ENCODE measurements around the gene SMIM7.

SMIM7 gene

DNA sequence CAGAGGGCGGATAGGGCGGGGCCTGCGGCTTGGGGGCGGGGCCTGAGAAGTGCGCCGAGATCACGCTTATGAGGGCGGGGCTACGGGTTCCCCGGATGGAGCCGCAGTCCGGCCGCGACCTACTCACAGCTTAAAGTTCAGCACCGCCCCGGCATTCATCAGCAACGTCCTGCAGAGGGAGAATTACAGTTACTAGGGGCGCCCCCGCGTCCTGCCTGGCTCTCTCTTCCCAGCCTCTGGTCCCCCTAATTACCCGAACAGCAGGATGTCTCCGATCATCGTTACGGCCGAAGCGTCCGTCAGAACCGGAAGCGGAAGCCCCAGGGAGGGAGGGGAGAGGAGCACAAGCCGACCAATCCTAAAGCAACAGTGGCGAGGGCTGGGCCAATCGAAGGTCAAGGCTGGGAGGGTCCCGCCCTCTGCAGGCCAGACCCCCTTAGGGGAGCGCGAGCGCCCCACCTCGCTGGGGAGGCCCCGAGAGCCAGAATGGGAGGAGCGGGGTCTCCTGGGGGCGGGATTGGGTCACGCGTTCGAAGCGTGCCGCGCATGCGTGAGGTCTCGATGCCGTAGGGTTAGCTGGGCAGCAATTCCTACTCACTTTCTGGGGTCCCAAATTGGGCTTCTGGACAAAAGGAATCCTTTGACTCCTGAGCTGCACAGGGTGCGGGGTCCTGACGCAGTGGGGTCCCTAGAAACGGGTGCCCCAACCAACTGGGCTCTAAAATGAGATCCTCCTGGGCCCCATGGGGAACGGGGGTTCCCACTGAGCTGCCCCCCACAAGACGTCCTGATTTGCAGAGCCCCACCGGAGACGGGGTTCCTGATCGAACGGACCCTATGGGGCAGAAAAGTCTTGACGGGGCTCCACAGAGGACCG, at the start of gene SMIM7:
TSS of gene SMIM7 (minus strand) at position 313 of the 877 bp plus-strand sequence. CDS start at position 279, 34 bp downstream.
- DNase-seq (ENCODE audit: low read depth): peak; percentile 93
- TF ChIP-seq, protein P1, sequence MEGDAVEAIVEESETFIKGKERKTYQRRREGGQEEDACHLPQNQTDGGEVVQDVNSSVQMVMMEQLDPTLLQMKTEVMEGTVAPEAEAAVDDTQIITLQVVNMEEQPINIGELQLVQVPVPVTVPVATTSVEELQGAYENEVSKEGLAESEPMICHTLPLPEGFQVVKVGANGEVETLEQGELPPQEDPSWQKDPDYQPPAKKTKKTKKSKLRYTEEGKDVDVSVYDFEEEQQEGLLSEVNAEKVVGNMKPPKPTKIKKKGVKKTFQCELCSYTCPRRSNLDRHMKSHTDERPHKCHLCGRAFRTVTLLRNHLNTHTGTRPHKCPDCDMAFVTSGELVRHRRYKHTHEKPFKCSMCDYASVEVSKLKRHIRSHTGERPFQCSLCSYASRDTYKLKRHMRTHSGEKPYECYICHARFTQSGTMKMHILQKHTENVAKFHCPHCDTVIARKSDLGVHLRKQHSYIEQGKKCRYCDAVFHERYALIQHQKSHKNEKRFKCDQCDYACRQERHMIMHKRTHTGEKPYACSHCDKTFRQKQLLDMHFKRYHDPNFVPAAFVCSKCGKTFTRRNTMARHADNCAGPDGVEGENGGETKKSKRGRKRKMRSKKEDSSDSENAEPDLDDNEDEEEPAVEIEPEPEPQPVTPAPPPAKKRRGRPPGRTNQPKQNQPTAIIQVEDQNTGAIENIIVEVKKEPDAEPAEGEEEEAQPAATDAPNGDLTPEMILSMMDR (IDR thresholded peaks at IDR 0.05; ENCODE audit: control insufficient read depth, insufficient read depth, low read depth, low read length, missing control alignments): no peak
- H3K4me3 ChIP-seq (ENCODE audit: control insufficient read depth, low read depth, low read length): peak within 1 kb of the TSS; percentile 70

DNA sequence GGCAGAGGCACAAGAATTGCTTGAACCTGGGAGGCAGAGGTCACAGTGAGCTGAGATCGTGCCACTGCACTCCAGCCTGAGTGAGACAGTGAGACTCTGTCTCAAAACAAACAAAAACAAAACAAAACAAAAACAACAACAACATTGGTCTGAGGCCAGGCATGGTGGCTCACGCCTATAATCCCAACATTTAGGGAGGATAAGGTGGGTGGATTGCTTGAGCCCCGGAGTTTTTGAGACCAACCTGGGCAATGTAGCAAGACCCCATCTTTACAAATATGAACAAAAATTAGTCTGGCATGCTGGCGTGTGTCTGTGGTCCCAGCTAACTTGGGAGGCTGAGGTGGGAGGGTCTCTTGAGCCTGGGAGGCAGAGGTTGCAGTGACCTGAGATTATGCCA, 43.7 kb upstream of the SMIM7 start:
- DNase-seq (ENCODE audit: low read depth): no peak
- TF ChIP-seq, protein P1 (IDR thresholded peaks at IDR 0.05; ENCODE audit: control insufficient read depth, insufficient read depth, low read depth, low read length, missing control alignments): no peak
- H3K4me3 ChIP-seq (ENCODE audit: control insufficient read depth, low read depth, low read length): no peak overlapping the region

DNA sequence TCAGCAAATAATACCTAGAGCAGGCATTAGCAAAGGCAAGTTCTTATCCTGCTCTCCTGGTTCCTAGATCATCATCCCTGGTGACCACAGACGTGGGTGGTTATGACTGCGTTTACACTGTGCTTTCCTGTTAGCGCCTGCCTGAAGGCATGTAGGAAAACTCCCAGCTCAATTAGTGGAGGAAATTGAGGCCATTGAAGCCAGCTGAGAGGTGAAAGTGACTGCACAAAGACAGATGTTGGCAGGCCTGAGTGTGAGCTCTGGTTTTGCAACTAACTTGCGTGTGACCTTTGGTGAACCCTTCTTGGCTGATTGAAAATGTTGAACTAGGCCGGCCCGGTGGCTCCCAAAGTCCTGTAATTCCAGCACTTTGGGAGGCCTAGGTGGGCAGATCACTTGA, 42.2 kb upstream of the SMIM7 start:
- TF ChIP-seq, protein P1 (IDR thresholded peaks at IDR 0.05; ENCODE audit: control insufficient read depth, insufficient read depth, low read depth, low read length, missing control alignments): no peak
- DNase-seq (ENCODE audit: low read depth): peak; percentile 62
- H3K4me3 ChIP-seq (ENCODE audit: control insufficient read depth, low read depth, low read length): no peak overlapping the region

DNA sequence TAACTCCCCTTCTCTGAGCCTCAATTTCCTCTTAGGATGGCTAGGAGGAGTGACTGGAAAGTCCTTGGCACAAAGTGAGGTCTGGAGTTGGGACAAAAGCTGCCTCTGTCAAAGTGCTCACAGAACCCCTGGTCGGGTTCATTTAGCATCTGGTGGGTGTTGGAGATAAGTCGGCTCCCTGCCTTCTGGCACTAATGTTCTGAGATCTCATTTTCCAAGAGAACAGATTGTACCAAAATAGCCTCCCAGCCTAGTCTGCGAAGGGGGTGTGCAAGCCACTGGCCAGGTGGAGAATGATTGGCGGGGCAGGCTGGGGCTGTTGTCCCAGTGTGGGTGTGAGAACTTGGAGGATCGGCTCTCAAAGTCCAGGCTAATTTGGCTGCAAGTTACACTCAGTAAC, 39.0 kb upstream of the SMIM7 start:
- TF ChIP-seq, protein P1 (IDR thresholded peaks at IDR 0.05; ENCODE audit: control insufficient read depth, insufficient read depth, low read depth, low read length, missing control alignments): no peak
- H3K4me3 ChIP-seq (ENCODE audit: control insufficient read depth, low read depth, low read length): no peak overlapping the region
- DNase-seq (ENCODE audit: low read depth): no peak

- TF ChIP-seq, protein P1 (IDR thresholded peaks at IDR 0.05; ENCODE audit: control insufficient read depth, insufficient read depth, low read depth, low read length, missing control alignments): no peak
- no peak overlapping the region for H3K4me3 ChIP-seq (ENCODE audit: control insufficient read depth, low read depth, low read length)
- DNase-seq (ENCODE audit: low read depth): no peak
Observed at GRCh38 chr19:16688084-16688483, 28.1 kb upstream of the SMIM7 start.

- no peak for DNase-seq (ENCODE audit: low read depth)
- TF ChIP-seq, protein P1 (IDR thresholded peaks at IDR 0.05; ENCODE audit: control insufficient read depth, insufficient read depth, low read depth, low read length, missing control alignments): no peak
- no peak overlapping the region for H3K4me3 ChIP-seq (ENCODE audit: control insufficient read depth, low read depth, low read length)
Observed at GRCh38 chr19:16684216-16684615, 24.3 kb upstream of the SMIM7 start.

All from AG09309 (cell line).